ENCODE data around the gene SACM1L. TPM values are rescaled to one million over a fixed set of nuclear protein-coding genes. Genes with fewer than 3 reads are reported as not detected.
"Not testable (repeated sequence)": the region's sequence is repeated elsewhere in the genome, so short reads cannot be mapped to it uniquely, and the experiment has no call there.

The SACM1L gene
- polyA plus RNA-seq, 3 donors from 2014 or later = 29.8 to 67.9 (median 33.8) TPM

DNA sequence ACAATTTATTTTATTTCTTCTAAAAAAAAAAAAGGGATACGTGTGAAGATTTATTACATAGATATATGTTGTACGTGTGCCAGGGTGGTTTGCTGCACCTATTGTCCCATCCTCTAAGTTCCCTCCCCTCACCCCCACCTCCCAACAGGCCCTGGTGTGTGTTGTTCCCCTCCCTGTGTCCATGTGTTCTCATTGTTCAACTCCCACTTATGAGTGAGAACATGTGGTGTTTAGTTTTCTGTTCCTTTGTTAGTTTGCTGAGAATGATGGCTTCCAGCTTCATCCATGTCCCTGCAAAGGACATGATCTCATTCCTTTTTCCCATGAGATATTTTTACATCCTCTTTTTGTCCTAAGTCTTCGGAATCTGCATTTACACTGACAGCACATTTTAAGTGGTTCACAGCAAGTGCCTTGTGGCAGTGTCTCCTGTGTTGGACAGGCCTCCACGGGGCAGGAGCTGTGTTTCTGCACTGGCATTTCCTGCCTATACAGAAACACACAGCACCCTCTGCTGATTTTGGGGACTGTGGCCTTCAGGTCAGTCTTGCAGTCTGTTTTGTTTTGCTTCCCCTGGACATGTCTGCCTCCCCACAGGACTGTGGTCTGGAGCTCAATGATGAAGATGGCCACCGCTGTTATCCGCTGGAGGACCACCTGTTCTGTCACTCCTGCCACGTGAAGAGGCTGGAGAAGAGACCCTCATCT is 12.7 kb upstream of the SACM1L start:
- Mint-ChIP-seq H3K27me3 (ENCODE audit: low read depth in 3 of 3) (peaks cover 0 to 4% (median 1%) of the 10 kb centered on the region in 3 donors), H3K36me3 (peaks cover 0 to 24% (median 6%) of the 10 kb centered on the region in 3 donors), H3K4me3 (peak overlapping the region; percentile 78 to 89 (median 86)), H3K4me1 (peaks cover 22 to 25% of the 10 kb centered on the region in 2 donors), H3K9me3 (no peaks in the 10 kb centered on the region), H3K27ac (peak overlapping the region; percentile 93 to 99 (median 98))
- DNase-seq = no peak

- peak overlapping the region; percentile 78 to 89 (median 86) for H3K4me3 Mint-ChIP-seq
- peaks cover 22 to 25% of the 10 kb centered on the region in 2 donors for H3K4me1 Mint-ChIP-seq
- DNase-seq = peak; percentile 63 to 65 (median 64)
- H3K36me3 Mint-ChIP-seq = peaks cover 3 to 24% (median 6%) of the 10 kb centered on the region in 3 donors
- H3K27me3 Mint-ChIP-seq (ENCODE audit: low read depth in 3 of 3) = peaks cover 0 to 4% (median 1%) of the 10 kb centered on the region in 3 donors
- no peaks in the 10 kb centered on the region for H3K9me3 Mint-ChIP-seq
- peak overlapping the region; percentile 93 to 99 (median 98) for H3K27ac Mint-ChIP-seq
Measured at GRCh38 chr3:45677033-45677446, 12.2 kb upstream of the SACM1L start.

DNA sequence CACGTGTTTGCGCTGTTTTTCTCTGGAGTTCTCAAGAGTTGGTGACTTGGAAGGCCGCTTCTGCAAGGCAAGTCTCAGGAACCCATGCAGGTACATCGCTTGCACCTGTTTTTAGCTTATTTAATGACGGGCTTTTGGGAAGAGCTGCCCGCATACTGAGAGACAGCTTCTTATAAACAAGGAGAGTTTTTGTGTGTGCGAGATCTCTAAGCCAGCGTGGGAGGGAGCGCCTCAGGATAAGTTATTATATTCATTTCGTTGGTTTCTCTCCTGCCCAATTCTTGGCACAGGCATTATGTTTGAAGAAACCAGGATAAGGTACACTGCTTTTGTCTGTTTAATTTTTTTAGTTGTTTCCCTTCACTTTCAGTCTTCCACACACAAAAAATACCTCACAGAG is 11.4 kb upstream of the SACM1L start:
- DNase-seq = no peak
- H3K4me1 Mint-ChIP-seq = peaks cover 22 to 25% of the 10 kb centered on the region in 2 donors
- H3K36me3 Mint-ChIP-seq = peaks cover 4 to 16% (median 7%) of the 10 kb centered on the region in 3 donors
- peaks cover under 1 to 4% (median 1%) of the 10 kb centered on the region in 3 donors for H3K27me3 Mint-ChIP-seq (ENCODE audit: low read depth in 3 of 3)
- H3K27ac Mint-ChIP-seq = peak overlapping the region; percentile 67 to 98 (median 94)
- peak overlapping the region in 1 of 5 donors; percentile 86 for H3K4me3 Mint-ChIP-seq
- H3K9me3 Mint-ChIP-seq = no peaks in the 10 kb centered on the region

DNA sequence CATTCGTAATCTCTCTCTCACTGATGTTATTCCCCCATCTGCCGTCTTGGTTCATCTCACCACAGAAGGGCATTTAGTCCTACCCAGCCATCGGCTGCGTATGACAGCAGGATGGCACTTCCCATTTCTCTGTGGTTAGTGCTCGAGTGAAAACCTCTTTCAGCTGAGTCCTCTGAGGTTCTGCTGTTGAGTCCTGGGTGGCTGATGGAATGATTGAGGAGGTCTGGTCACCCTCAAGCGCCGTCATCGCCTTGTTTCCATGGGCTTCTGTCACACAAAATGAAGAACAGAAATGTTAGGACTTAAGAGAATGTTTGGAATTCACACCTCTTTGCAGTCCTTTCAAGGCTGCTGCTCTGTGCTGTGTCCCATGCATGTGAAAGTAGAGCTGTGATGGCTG is 9.4 kb upstream of the SACM1L start:
- Mint-ChIP-seq H3K36me3 (peaks cover 7 to 9% (median 9%) of the 10 kb centered on the region in 3 donors), H3K9me3 (no peaks in the 10 kb centered on the region), H3K4me3 (no peak overlapping the region), H3K27ac (peak overlapping the region in 2 of 6 donors; percentile 11 to 19), H3K4me1 (peaks cover 21 to 25% of the 10 kb centered on the region in 2 donors), H3K27me3 (ENCODE audit: low read depth in 3 of 3) (peaks cover 0 to 4% (median 2%) of the 10 kb centered on the region in 3 donors)
- DNase-seq = no peak

GRCh38 chr3:45681221-45681620 is 8.0 kb upstream of the SACM1L start:
- Mint-ChIP-seq H3K9me3 (no peaks in the 10 kb centered on the region), H3K4me1 (peaks cover 17 to 21% of the 10 kb centered on the region in 2 donors), H3K4me3 (no peak overlapping the region), H3K36me3 (peaks cover 7 to 9% (median 9%) of the 10 kb centered on the region in 3 donors), H3K27ac (no peak overlapping the region), H3K27me3 (ENCODE audit: low read depth in 3 of 3) (peaks cover 0 to 4% (median 0%) of the 10 kb centered on the region in 3 donors)
- DNase-seq = no peak

DNA sequence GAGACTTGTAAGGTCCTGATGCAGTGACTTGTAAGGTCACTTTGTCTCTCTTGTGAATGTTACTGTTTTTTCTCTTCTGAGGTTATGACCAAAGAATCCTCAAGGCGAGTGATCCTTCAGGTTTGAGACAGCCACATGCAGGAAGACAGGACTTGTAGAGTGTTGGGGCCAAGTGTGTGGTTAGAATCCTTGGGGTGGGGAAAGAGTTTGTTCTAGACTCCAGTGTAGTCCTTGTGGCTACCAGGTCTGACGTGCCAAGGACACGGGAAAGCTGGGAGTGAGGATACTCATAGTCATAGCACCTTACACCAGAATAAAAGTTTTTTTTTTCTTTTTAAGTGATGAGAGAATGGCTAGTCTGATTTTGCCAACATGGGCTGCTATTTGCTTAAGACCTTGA is 7.3 kb upstream of the SACM1L start:
- peaks cover 10 to 14% of the 10 kb centered on the region in 2 donors for H3K4me1 Mint-ChIP-seq
- no peaks in the 10 kb centered on the region for H3K9me3 Mint-ChIP-seq
- H3K36me3 Mint-ChIP-seq = peaks cover 6 to 9% (median 7%) of the 10 kb centered on the region in 3 donors
- peaks cover 0 to 4% (median 1%) of the 10 kb centered on the region in 3 donors for H3K27me3 Mint-ChIP-seq (ENCODE audit: low read depth in 3 of 3)
- no peak for DNase-seq
- no peak overlapping the region for H3K4me3 Mint-ChIP-seq
- peak overlapping the region in 2 of 6 donors; percentile 30 to 59 for H3K27ac Mint-ChIP-seq

- Mint-ChIP-seq H3K4me3 (no peak overlapping the region), H3K4me1 (peaks cover 8 to 10% of the 10 kb centered on the region in 2 donors), H3K27me3 (ENCODE audit: low read depth in 3 of 3) (peaks cover 0 to 4% (median 1%) of the 10 kb centered on the region in 3 donors), H3K27ac (no peak overlapping the region), H3K9me3 (no peaks in the 10 kb centered on the region), H3K36me3 (peaks cover 6 to 9% (median 7%) of the 10 kb centered on the region in 3 donors)
- DNase-seq = no peak
Measured at GRCh38 chr3:45682311-45682710, 6.9 kb upstream of the SACM1L start.

DNA sequence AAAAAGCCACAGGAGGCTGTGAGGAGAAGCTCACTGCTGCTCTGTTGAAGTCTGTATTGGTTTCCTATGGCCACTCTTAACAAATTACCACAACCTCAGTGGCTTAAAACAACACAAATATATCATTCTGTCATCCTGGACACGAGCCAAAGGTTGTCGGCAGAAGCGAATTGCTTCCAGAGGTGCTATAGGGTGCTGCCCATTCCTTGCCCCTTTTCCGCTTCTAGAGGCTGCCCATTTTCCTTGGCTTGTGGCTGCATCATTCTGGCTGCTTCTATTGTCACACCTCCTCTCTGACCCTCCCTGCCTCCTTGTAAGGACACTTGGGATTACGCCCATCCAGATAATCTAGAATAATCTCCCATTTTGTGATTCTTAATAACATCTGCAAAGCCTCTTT is 6.4 kb upstream of the SACM1L start:
- Mint-ChIP-seq H3K9me3 (no peaks in the 10 kb centered on the region), H3K27me3 (ENCODE audit: low read depth in 3 of 3) (peaks cover under 1 to 4% (median 1%) of the 10 kb centered on the region in 3 donors), H3K36me3 (peaks cover 6 to 9% (median 7%) of the 10 kb centered on the region in 3 donors), H3K4me1 (peaks cover 4 to 7% of the 10 kb centered on the region in 2 donors), H3K27ac (peak overlapping the region in 1 of 6 donors; percentile 26), H3K4me3 (no peak overlapping the region)
- DNase-seq = no peak

GRCh38 chr3:45683417-45684326 is 5.5 kb upstream of the SACM1L start:
- Mint-ChIP-seq H3K27ac (peak overlapping the region in 2 of 6 donors; percentile 49 to 69), H3K4me3 (no peak overlapping the region), H3K4me1 (peaks cover 10 to 11% of the 10 kb centered on the region in 2 donors), H3K9me3 (no peaks in the 10 kb centered on the region), H3K36me3 (peaks cover 6 to 9% (median 7%) of the 10 kb centered on the region in 3 donors), H3K27me3 (ENCODE audit: low read depth in 3 of 3) (peaks cover 5 to 9% (median 7%) of the 10 kb centered on the region in 3 donors)
- DNase-seq = no peak

- Mint-ChIP-seq H3K27ac (peak overlapping the region in 3 of 6 donors; percentile 27 to 69 (median 49)), H3K27me3 (ENCODE audit: low read depth in 3 of 3) (peaks cover 12 to 16% (median 14%) of the 10 kb centered on the region in 3 donors), H3K4me1 (peaks cover 14 to 17% of the 10 kb centered on the region in 2 donors), H3K36me3 (peaks cover 6 to 12% (median 7%) of the 10 kb centered on the region in 3 donors), H3K4me3 (no peak overlapping the region), H3K9me3 (peaks cover 0 to 5% (median 2%) of the 10 kb centered on the region in 6 donors)
- DNase-seq = no peak
Measured at GRCh38 chr3:45684327-45684892, 4.8 kb upstream of the SACM1L start.

GRCh38 chr3:45685722-45686121 is 3.5 kb upstream of the SACM1L start:
- H3K4me1 Mint-ChIP-seq = peaks cover 21 to 24% of the 10 kb centered on the region in 2 donors
- H3K4me3 Mint-ChIP-seq, DNase-seq, H3K9me3 Mint-ChIP-seq, H3K36me3 Mint-ChIP-seq: not testable (repeated sequence)
- peaks cover 14 to 24% (median 19%) of the 10 kb centered on the region in 3 donors for H3K27me3 Mint-ChIP-seq (ENCODE audit: low read depth in 3 of 3)
- peak overlapping the region in 1 of 6 donors; percentile 41 for H3K27ac Mint-ChIP-seq

GRCh38 chr3:45686850-45687249 is 2.3 kb upstream of the SACM1L start:
- Mint-ChIP-seq H3K4me3 (peak overlapping the region in 4 of 5 donors; percentile 13 to 52 (median 38)), H3K4me1 (peaks cover 33 to 36% of the 10 kb centered on the region in 2 donors), H3K9me3 (peaks cover 0 to 5% (median 2%) of the 10 kb centered on the region in 6 donors), H3K27me3 (ENCODE audit: low read depth in 3 of 3) (peaks cover 14 to 24% (median 19%) of the 10 kb centered on the region in 3 donors), H3K27ac (no peak overlapping the region), H3K36me3 (peaks cover 2 to 9% (median 6%) of the 10 kb centered on the region in 3 donors)
- DNase-seq = no peak

DNA sequence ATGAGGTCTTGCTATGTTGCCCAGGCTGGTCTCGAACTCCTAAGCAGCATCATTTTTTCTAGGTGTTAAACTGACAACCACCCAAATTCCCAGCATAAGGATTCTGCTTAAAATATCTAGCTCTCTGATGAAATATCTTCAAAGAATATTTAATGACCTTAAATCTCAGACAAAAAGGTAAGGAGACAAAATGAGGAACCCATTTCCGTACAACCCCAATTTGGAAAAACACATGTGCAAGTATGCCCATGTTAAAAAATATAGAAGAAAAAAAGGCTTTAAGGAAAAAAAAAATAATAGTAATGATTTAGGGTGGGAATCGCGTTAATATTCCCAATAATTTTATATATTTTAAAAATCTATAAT is 1.4 kb upstream of the SACM1L start:
- DNase-seq = no peak

More for the DNA sequence above, 1.4 kb upstream of the SACM1L start:
- H3K9me3 Mint-ChIP-seq = peaks cover 0 to 5% (median 2%) of the 10 kb centered on the region in 6 donors
- H3K4me1 Mint-ChIP-seq = peaks cover 42 to 45% of the 10 kb centered on the region in 2 donors
- peak overlapping the region in 4 of 6 donors; percentile 74 to 95 (median 86) for H3K27ac Mint-ChIP-seq
- H3K27me3 Mint-ChIP-seq (ENCODE audit: low read depth in 3 of 3) = peaks cover 14 to 24% (median 19%) of the 10 kb centered on the region in 3 donors
- peaks cover 8 to 13% (median 12%) of the 10 kb centered on the region in 3 donors for H3K36me3 Mint-ChIP-seq
- peak overlapping the region; percentile 65 to 92 (median 86) for H3K4me3 Mint-ChIP-seq
